Osteoblast (primary cell): ENCODE results near the gene LIPG. TPM values are rescaled to one million over a fixed set of nuclear protein-coding genes. Genes with fewer than 3 reads are reported as not detected.
A peak's percentile ranks its signal among the peaks of the same experiment; 100 is the strongest.

Experiments
- DNase-seq: peaks from one replicate; pipeline ENCODE4 v3.0.0; 2011; ENCODE audit warnings: low spot score, mixed read lengths; ENCODE audit not compliant: insufficient read length; ENCODE audit errors: missing footprints
- H2AFZ ChIP-seq: 2 replicates; pipeline ENCODE4 v1.6.0; 2011; ENCODE audit warnings: mild to moderate bottlenecking, low read length
- H3K27ac ChIP-seq: 2 replicates; pipeline ENCODE4 v1.5.1; 2011; ENCODE audit warnings: mild to moderate bottlenecking, low read depth, low read length, moderate library complexity
- H3K27me3 ChIP-seq: 2 replicates; pipeline ENCODE4 v1.6.0; 2012; ENCODE audit warnings: mild to moderate bottlenecking, control low read depth, inconsistent platforms, low read length, moderate library complexity; ENCODE audit not compliant: insufficient read depth
- H3K36me3 ChIP-seq: 2 replicates; pipeline ENCODE4 v1.5.1; 2011; ENCODE audit warnings: mild to moderate bottlenecking, low read length, control low read depth, moderate library complexity; ENCODE audit not compliant: insufficient read depth
- H3K4me1 ChIP-seq: 2 replicates; pipeline ENCODE4 v1.5.1; 2011; ENCODE audit warnings: mild to moderate bottlenecking, low read length, control low read depth, moderate library complexity; ENCODE audit not compliant: insufficient read depth
- H3K4me2 ChIP-seq: 2 replicates; pipeline ENCODE4 v1.6.0; 2011; ENCODE audit warnings: mild to moderate bottlenecking, low read length; ENCODE audit not compliant: insufficient read depth
- H3K4me3 ChIP-seq: fragments of 200-600 bp; sonication (generic); 3 replicates; pipeline ENCODE4 v1.5.1; 2012; ENCODE audit warnings: mild to moderate bottlenecking, low read length, inconsistent platforms; ENCODE audit not compliant: insufficient read depth
- H3K79me2 ChIP-seq: 2 replicates; pipeline ENCODE4 v1.6.0; 2012; ENCODE audit warnings: mild to moderate bottlenecking, low read length, control low read depth, inconsistent platforms; ENCODE audit not compliant: insufficient read depth
- H3K9me3 ChIP-seq: 2 replicates; pipeline ENCODE4 v1.5.1; 2011; ENCODE audit warnings: low read depth, low read length, control low read depth
- H4K20me1 ChIP-seq: 2 replicates; pipeline ENCODE4 v1.6.0; 2012; ENCODE audit warnings: mild to moderate bottlenecking, low read length, control low read depth; ENCODE audit not compliant: insufficient read depth
- total RNA-seq: library from RNA; depleted of rRNA; stranded (reverse); fragments of >200 nt; gene quantifications from 2 replicates; pipeline ENCODE4 v1.2.3, GENCODE V29; 2012
- TF ChIP-seq, protein P1 (sequence below): IDR thresholded peaks from 2 replicates; pipeline ENCODE4 v1.5.1; 2011; ENCODE audit warnings: mild to moderate bottlenecking, low read depth, low read length, moderate library complexity; ENCODE audit errors: extremely low read depth

Gene LIPG
- total RNA-seq, 1 donor: 2.2 TPM

DNA sequence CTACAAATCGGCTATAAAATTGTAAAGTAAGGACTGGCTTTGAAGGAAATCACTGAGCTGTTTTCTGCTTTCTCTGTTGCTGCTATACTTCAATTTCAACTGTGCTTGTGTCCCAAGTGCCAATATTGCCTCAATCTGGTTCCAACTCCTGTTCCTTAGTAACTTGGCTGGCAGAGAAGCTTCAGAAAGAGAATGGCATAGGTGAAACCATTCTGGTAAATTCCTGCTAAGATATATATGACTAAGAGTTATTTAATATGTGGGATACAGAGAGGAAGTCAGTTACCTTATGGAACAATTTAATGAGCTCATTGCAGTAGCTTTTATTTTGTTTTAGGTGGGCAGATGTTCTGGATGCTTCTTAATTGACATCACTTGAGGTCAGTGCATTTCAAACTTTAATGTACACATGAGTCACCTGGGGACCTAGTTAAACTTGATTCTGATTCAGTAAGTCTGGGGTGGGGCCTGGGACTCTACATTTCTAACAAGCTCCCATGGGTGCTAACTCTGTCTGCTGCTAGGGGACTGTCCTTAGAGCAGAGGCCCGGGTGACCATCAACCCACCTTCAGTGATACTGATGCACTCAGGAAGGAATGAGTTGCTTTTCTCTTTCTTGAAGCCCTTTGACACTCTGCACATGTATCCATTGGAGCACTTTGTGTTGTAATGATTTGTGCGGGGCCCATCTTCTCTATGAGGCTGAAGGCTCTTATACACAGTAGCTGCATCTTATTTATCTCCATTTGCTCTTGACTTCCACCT, 47.6 kb downstream of the LIPG start:
- H3K4me2 ChIP-seq: no peak overlapping the region
- peak overlapping the region; percentile 1 for H3K27ac ChIP-seq
- no peaks in the 10 kb centered on the region for H3K27me3 ChIP-seq
- H3K9me3 ChIP-seq: peaks cover 4% of the 10 kb centered on the region
- peak; percentile 51 for DNase-seq
- H2AFZ ChIP-seq: no peak overlapping the region
- no peaks in the 10 kb centered on the region for H3K36me3 ChIP-seq
- no peaks in the 10 kb centered on the region for H4K20me1 ChIP-seq
- TF ChIP-seq, protein P1, sequence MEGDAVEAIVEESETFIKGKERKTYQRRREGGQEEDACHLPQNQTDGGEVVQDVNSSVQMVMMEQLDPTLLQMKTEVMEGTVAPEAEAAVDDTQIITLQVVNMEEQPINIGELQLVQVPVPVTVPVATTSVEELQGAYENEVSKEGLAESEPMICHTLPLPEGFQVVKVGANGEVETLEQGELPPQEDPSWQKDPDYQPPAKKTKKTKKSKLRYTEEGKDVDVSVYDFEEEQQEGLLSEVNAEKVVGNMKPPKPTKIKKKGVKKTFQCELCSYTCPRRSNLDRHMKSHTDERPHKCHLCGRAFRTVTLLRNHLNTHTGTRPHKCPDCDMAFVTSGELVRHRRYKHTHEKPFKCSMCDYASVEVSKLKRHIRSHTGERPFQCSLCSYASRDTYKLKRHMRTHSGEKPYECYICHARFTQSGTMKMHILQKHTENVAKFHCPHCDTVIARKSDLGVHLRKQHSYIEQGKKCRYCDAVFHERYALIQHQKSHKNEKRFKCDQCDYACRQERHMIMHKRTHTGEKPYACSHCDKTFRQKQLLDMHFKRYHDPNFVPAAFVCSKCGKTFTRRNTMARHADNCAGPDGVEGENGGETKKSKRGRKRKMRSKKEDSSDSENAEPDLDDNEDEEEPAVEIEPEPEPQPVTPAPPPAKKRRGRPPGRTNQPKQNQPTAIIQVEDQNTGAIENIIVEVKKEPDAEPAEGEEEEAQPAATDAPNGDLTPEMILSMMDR: no peak
- H3K4me1 ChIP-seq: peaks cover 6% of the 10 kb centered on the region
- no peaks in the 10 kb centered on the region for H3K79me2 ChIP-seq
- no peak overlapping the region for H3K4me3 ChIP-seq

DNA sequence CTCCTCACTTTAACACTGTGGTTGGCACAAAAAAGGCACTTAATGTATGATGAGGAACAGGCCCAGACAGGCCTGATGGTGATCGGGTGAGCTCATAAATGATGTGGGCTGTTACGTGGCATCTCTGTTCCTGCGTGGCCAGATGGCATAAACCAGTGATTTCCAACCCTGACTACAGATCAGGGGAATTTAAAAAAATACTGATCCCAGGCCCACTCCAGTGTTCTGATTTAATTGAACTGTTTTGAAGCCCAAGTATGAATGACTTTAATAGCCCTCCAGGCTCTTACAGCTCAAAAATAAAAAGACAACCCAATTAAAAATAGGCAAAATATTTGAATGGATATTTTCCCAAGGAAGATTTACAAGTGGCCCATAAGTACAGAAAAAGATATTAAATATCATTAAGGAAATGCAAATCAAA, 48.2 kb downstream of the LIPG start:
- peak overlapping the region; percentile 1 for H3K27ac ChIP-seq
- no peak overlapping the region for H3K4me3 ChIP-seq
- no peak overlapping the region for H3K4me2 ChIP-seq
- H2AFZ ChIP-seq: no peak overlapping the region
- DNase-seq: no peak
- TF ChIP-seq, protein P1: no peak
- no peaks in the 10 kb centered on the region for H3K36me3 ChIP-seq
- no peaks in the 10 kb centered on the region for H3K79me2 ChIP-seq
- H3K4me1 ChIP-seq: peaks cover 6% of the 10 kb centered on the region
- no peaks in the 10 kb centered on the region for H4K20me1 ChIP-seq
- peaks cover 4% of the 10 kb centered on the region for H3K9me3 ChIP-seq
- no peaks in the 10 kb centered on the region for H3K27me3 ChIP-seq

DNA sequence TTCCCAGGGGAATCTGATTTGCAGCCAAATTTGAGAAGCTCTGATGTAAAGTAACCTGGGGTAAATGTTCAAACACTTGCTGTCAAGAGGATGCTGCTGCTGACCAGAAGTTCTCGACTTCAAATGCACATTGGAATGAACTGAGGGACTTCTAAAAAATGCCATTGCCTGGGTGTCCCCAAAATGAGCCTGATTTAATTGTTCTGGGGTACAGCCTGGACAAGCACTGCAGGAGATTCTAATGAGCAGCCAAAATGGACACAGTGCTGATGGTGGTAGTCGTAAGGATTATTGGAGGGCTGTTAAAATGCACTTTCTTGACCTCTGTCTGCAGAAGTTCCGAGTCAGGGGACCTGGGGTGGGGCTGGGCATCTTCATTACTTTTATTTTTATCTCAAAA, 49.5 kb downstream of the LIPG start:
- Histone ChIP-seq H3K4me3 (no peak overlapping the region), H3K27ac (no peak overlapping the region), H3K79me2 (no peaks in the 10 kb centered on the region), H3K4me2 (no peak overlapping the region), H2AFZ (no peak overlapping the region), H4K20me1 (no peaks in the 10 kb centered on the region), H3K36me3 (no peaks in the 10 kb centered on the region), H3K4me1 (peaks cover 6% of the 10 kb centered on the region), H3K9me3 (no peaks in the 10 kb centered on the region), H3K27me3 (no peaks in the 10 kb centered on the region)
- no peak for DNase-seq
- TF ChIP-seq, protein P1: no peak

DNA sequence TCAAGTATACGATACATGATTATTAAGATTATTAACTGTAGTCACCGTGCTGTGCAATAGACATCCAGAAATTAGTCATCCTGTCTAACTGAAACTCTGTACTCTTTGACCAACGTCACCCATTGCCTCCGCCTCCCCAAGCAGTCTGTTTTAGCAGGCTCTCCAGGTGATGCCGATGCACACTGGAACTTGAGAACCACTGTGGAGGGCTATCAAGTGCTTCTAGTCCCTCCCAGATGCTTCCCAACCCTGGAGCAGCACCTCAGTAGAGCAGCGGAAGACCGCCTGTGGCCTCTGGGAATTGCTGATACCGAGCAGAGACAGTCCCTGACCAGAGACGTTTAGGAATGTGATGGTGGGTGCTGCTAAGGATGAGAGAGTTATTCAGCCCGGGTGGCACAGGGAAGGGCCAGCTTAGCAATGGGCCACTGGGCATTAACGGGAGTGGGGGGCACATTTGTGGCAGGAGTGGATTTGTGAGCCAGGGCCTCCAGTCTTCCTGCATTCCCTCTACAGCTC, 50.7 kb downstream of the LIPG start:
- no peaks in the 10 kb centered on the region for H4K20me1 ChIP-seq
- H3K79me2 ChIP-seq: no peaks in the 10 kb centered on the region
- H3K9me3 ChIP-seq: no peaks in the 10 kb centered on the region
- no peak for DNase-seq
- TF ChIP-seq, protein P1: no peak
- H3K4me1 ChIP-seq: peaks cover 6% of the 10 kb centered on the region
- H3K27me3 ChIP-seq: no peaks in the 10 kb centered on the region
- H3K4me2 ChIP-seq: no peak overlapping the region
- H3K27ac ChIP-seq: no peak overlapping the region
- no peak overlapping the region for H2AFZ ChIP-seq
- H3K4me3 ChIP-seq: no peak overlapping the region
- H3K36me3 ChIP-seq: no peaks in the 10 kb centered on the region
